NCI-H2081 treated with DMSO at 0.1 percent for 48 hours (cell line): ENCODE measurements around the gene FAM171A1.

Experiments
- DNase-seq: peaks from one replicate; lab custom pipeline; 2025; lab: John Stamatoyannopoulos, UW

Gene FAM171A1

GRCh38 chr10:15374156-15374555, 3.1 kb upstream of the FAM171A1 start:
- DNase-seq: no peak

GRCh38 chr10:15373199-15373598, 2.1 kb upstream of the FAM171A1 start:
- DNase-seq: no peak

GRCh38 chr10:15370212-15370855, 755 bp downstream of the FAM171A1 start:
- DNase-seq: no peak

GRCh38 chr10:15369256-15370211, 1.6 kb downstream of the FAM171A1 start:
- no peak for DNase-seq

GRCh38 chr10:15368101-15368855, 2.8 kb downstream of the FAM171A1 start:
- DNase-seq: no peak

- DNase-seq: no peak
These were observed 3.6 kb downstream of the FAM171A1 start for GRCh38 chr10:15367296-15368085.

GRCh38 chr10:15365692-15366091, 5.4 kb downstream of the FAM171A1 start:
- no peak for DNase-seq

- no peak for DNase-seq
These were observed 7.1 kb downstream of the FAM171A1 start for GRCh38 chr10:15364001-15364400.

GRCh38 chr10:15363031-15363430, 8.1 kb downstream of the FAM171A1 start:
- no peak for DNase-seq

GRCh38 chr10:15361131-15361530, 10.0 kb downstream of the FAM171A1 start:
- no peak for DNase-seq

GRCh38 chr10:15360566-15360965, 10.5 kb downstream of the FAM171A1 start:
- no peak for DNase-seq

GRCh38 chr10:15353471-15354017, 17.5 kb downstream of the FAM171A1 start:
- no peak for DNase-seq

GRCh38 chr10:15352836-15353235, 18.3 kb downstream of the FAM171A1 start:
- no peak for DNase-seq

- no peak for DNase-seq
These were observed 18.9 kb downstream of the FAM171A1 start for GRCh38 chr10:15352201-15352600.

GRCh38 chr10:15351099-15351820, 19.8 kb downstream of the FAM171A1 start:
- no peak for DNase-seq

GRCh38 chr10:15349112-15349511, 22.0 kb downstream of the FAM171A1 start:
- DNase-seq: no peak

GRCh38 chr10:15348579-15348978, 22.5 kb downstream of the FAM171A1 start:
- no peak for DNase-seq

GRCh38 chr10:15347150-15347549, 23.9 kb downstream of the FAM171A1 start:
- no peak for DNase-seq

- DNase-seq: no peak
These were observed 24.5 kb downstream of the FAM171A1 start for GRCh38 chr10:15346440-15347141.

- DNase-seq: no peak
These were observed 25.6 kb downstream of the FAM171A1 start for GRCh38 chr10:15345450-15345849.
